Activated CD8-positive, alpha-beta memory T cell treated with anti-CD3 and anti-CD28 coated beads, Interleukin-2, amount 50 U/mL, for 24 hours (primary cell): ENCODE data around the gene RNF123.

Experiments
- DNase-seq: peaks from one replicate; pipeline ENCODE4 v3.0.0-alpha.2; 2020; ENCODE audit errors: extremely low read depth

The RNF123 gene

GRCh38 chr3:49703443-49703927 is 14.1 kb downstream of the RNF123 start:
- no peak for DNase-seq

- DNase-seq, result no peak
Observed at GRCh38 chr3:49703956-49704355, 14.6 kb downstream of the RNF123 start.

- no peak for DNase-seq
Observed at GRCh38 chr3:49704629-49705028, 15.3 kb downstream of the RNF123 start.

- no peak for DNase-seq
Observed at GRCh38 chr3:49705390-49705960, 16.1 kb downstream of the RNF123 start.

- DNase-seq, result no peak
Observed at GRCh38 chr3:49706456-49707112, 17.2 kb downstream of the RNF123 start.

GRCh38 chr3:49707113-49707480 is 17.7 kb downstream of the RNF123 start:
- DNase-seq, result no peak

- no peak for DNase-seq
Observed at GRCh38 chr3:49709852-49710251, 20.5 kb downstream of the RNF123 start.

GRCh38 chr3:49711489-49711888 is 22.1 kb downstream of the RNF123 start:
- DNase-seq, result no peak

- no peak for DNase-seq
Observed at GRCh38 chr3:49712166-49712565, 22.8 kb downstream of the RNF123 start.

GRCh38 chr3:49712631-49713317 is 23.4 kb downstream of the RNF123 start:
- DNase-seq, result no peak

GRCh38 chr3:49713336-49714105 is 24.2 kb downstream of the RNF123 start:
- no peak for DNase-seq

- no peak for DNase-seq
Observed at GRCh38 chr3:49714728-49715550, 25.6 kb downstream of the RNF123 start.

GRCh38 chr3:49715611-49716121 is 26.3 kb downstream of the RNF123 start:
- DNase-seq, result no peak

GRCh38 chr3:49716169-49716568 is 26.8 kb downstream of the RNF123 start:
- DNase-seq, result no peak

GRCh38 chr3:49716691-49717210 is 27.4 kb downstream of the RNF123 start:
- no peak for DNase-seq

GRCh38 chr3:49717211-49717958 is 28.0 kb downstream of the RNF123 start:
- no peak for DNase-seq

GRCh38 chr3:49717959-49718857 is 28.9 kb downstream of the RNF123 start:
- no peak for DNase-seq

GRCh38 chr3:49718858-49719213 is 29.5 kb downstream of the RNF123 start:
- DNase-seq, result no peak

GRCh38 chr3:49719214-49719884 is 30.0 kb downstream of the RNF123 start, which contains the start of gene AMIGO3:
TSS of gene AMIGO3 (minus strand) at chr3:49719684. CDS start at chr3:49719465, 219 bp downstream.
- peak; percentile 77 for DNase-seq
